ENCODE measurements around the gene CNNM2.
"Not testable (repeated sequence)": the region's sequence is repeated elsewhere in the genome, so short reads cannot be mapped to it uniquely, and the experiment has no call there.

The CNNM2 gene

DNA sequence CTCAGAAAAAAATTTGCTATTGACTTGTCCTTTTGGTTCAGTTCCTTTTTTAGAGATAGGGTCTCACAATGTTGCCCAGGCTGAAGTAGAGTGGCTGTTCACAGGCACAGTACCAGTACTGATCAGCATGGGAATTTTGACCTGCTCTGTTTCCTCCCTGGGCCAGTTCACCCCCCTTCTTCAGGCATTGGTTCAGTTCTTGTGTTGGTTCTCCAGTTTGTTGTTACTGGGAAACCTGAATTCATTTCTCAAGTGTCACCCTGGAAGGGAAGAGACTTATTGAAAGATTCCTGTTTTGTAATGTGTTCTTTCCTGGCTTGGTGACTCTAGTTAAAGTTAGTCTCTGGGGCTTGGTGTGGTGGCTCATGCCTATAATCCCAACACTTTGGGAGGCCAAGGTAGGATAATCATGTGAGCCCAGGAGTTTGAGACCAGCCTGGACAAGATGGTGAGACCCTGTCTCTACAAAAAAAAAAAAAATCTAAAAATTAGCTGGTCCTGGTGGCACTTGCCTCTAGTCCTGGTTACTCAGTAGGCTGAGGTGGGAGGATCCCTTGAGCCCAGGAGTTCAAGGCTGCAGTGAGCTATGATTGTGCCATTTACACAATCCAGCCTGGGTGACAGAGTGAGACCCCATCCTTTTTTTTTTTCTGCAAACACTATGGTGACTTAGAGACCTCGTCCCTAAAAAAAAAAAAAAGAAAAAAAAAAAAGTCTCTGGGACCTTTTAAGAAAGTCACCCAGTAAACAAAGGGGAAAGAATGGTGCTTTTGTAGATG lies 52.7 kb downstream of the CNNM2 start:
- no peak for DNase-seq

DNA sequence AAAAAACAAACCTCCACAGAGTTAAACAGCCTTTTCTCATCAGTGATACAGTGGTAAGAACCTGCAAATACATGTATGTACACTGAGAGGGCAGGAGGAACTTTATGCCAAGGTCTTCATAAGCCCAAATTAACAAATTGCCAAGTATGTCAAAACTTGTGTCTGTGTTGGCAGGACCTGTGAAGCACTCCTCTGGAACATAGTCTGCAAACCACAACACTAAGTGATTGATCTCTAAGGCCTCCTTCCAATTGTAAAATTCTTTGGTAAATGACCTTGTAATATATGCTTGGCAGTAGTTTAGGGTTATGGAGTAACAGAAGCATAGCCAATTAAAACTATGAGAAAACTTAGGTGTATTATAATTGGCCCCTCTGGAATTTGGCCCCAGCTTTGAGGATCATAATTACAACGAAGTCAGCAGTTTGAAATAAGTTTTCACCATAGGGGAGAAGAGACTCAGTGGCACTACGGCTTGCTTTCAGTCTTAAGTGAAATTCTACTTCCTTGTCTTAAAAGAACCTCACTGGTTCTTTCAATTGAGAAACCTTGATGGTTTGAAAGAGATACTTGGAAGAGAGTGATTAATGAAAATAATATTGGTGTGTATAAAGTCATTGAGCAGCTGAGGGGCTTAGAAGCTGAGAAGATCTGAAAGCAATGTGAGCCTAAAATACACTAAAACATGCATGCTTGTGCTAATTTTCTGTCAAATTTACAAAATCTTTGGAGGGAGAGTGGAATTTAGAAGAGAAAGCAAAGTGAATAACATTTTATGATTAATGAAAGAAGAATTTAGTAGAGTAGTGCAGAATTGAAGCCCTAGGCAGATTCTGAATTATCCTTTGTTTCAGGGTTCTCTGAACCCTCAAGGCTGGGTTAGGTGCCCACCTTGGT lies 57.6 kb downstream of the CNNM2 start:
- DNase-seq, result no peak

DNA sequence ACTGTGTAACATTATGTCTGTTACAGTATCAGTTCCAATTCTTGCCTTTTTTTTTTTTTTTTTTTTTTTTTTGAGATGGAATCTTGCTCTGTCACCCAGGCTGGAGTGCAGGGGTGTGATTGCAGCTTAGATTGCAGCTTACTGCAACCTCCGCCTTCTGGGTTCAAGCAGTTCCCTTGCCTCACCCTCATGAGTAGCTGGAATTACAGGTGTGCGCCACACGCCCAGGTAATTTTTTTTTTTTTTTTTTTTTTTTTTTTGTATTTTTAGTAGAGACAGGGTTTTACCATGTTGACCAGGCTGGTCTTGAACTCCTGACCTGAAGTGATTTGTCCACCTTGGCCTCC lies 58.3 kb downstream of the CNNM2 start:
- DNase-seq, result not testable (repeated sequence)

DNA sequence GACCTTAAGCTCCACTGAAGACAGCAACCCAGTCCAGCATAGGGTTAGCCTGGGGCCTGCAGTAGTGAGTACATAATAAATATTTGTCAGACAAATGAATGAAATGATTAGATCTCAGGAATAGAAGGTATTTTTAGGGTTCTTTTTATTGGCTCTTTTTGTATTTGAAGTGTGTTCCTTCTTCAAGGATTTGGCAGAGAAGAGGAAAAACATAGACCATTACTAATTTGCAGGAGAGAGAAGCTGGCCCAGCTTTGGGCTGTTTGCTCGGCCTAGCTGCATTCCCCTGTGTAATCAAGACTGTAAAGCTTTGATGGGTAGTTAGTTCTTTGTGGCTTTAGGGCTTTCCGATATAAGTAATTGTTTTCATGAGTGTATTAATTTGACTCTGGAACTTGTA lies 64.2 kb downstream of the CNNM2 start:
- DNase-seq, result no peak

DNA sequence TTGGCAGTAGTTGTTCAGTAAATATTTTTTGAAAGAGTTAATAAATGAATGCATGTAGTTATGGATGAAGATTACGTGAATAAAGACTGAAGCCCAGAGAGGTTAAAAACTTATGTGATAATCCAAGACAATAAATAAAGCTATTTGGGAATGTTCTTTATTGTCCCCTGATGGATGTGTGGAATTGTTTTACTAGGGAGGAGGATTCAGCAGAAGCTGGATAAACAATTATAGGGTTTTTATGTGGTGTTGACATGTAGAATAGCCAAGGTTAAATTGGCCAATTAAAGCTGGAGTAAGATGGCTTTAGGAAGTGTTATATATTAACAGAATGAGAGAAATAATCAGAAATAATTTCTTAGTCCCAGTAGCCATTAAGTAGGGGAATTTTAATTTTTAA lies 66.0 kb downstream of the CNNM2 start:
- DNase-seq, result no peak

DNA sequence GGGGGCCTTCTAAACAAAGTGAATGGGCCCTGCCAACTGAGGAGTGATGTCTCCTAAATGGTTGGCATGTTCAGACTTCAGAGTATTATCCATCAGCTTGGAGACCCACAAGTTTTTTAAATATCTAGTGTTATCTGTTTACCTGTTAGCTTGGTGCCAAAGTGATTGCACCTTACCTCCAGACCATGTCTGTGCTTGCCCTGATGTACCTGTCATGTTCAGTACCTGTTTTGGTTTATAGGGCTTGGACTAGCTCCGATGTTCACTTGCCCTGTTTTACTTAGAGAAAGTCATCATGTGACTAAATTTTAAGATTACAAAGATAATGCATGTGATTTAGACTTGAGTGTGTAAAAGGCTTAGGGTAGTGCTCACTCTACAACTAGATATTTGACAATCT lies 67.7 kb downstream of the CNNM2 start:
- no peak for DNase-seq

DNA sequence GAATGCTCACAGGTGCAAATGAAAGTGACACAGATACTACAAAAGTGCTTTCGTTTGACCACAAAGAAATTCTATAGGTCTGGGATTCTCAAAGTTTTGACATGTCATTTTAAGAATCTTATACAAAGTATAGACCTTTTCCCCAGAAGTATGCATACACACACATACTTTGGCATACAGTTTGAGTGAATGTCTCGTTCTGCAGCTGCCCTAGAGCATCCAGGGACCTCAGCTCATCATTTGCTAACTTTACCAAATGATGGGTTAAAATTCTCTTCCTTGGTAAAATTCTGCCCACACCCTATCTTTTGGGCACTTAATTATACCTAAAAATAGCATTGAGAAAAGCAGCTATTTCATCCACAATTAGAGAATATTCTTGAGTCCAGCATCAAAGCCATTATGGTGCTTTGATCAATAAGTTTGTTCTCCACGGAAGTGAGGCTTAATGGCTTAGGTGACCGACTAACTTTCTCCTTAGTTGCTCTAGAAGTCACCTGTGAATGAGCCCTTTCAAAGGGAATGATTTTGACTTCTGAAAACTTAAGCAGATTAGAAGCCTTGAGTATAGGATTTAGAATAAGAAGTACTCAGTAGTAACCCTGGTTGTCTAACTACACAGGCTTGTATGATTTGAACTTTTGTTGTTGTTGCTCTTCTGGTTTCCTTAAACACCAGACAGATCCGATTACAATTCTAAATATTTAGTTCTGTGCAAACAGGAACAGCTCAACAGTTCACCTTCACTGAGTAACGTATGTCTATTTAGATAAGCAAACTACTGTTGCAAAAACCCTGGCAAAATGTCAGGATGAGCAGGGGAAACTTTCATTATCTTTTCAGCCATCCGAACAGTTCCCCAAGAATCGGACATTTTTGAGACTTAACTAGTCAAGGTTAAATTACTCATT lies 70.6 kb downstream of the CNNM2 start:
- no peak for DNase-seq

DNA sequence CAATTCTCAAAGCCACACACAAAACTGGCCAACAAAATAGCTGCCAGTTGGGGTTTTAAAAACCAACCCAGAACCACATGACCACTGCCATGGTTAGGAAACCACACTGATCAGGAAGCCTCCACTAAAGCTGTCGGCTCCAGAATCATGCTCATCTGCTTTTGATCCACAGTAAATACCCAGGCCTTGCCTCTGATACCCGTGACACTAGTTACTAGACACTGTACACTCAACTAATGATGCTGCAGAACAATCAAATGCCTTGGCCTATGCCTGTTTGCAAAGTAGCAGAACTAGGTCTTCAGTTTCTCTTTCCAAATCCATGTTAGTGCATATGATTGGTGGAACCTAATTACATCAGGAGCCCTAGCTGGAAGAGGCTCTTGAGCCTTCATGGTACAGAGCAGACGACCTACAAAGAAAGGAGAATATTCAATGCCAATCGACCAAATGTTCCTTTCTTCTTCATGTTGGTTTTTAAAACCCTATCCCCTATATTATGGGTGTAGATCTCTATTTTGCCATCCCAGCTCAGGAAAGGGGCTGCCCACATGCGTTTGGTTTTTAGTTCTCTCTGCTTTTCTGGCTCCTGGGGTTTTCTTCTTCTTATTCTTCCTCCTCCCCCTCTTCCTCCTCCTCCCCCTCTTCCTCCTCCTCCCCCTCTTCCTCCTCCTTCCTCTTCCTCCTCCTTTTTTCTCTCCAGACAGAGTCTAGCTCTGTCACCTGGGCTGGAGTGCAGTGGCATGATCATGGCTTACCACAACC lies 76.6 kb downstream of the CNNM2 start:
- DNase-seq, result no peak

DNA sequence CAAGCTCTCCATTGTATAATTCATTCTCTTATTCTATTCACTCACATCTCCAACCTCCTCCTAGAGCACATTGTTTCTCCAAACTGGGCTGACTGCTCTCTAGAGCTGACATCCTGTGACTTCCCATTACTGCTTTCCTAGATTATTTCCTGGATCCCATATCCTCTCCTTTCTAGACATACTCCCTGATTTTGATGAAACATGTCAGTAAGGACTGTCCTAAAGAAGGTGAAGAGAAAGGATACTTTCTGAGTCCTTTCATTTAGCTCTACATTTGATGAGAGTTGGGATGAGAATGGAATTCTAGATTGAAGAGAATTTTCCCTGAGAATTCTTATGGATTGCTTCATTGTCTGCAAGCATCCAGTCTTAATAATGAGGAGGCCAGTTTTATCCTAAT lies 78.8 kb downstream of the CNNM2 start:
- no peak for DNase-seq

DNA sequence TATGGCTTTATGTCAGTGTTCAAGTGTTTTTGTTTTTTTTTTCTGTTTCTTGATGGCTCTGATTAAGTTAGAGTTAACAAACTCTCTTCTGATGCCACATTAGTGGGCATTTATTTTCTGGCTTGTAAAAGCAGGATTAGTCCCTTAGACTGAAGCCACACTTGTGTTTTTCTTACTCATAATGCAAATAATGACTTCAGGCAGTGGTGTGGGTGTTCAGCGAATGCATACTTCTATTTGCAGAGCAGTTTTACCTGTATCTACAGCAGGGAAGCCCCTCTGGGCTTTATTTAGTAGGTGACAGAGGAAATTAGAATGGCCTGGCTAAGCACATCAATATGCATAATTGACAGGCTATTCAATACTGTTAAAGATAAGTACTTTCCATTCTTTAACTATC lies 79.9 kb downstream of the CNNM2 start:
- DNase-seq, result no peak

DNA sequence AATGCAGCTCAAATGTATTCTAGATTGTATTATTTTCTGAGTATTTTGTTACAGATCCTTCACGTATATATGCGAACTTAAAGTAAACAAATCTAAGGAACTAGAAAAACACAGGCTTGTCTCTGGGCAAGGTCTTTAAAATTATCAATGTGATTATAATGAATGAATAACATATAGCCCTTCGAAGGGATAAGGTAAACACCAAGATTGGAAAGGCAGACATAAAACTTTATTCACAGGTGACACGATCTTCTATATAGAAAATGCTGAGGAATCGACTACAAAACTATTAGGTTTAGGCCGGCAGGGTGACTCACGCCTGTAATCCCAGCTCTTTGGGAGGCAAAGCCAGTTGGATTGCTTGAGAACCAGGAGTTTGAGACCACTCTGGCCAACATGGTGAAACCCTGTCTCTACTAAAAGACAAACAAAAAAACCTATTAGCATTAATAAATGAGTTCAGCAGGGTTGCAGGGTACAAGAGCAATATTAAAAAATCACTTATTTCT lies 80.4 kb downstream of the CNNM2 start:
- no peak for DNase-seq

DNA sequence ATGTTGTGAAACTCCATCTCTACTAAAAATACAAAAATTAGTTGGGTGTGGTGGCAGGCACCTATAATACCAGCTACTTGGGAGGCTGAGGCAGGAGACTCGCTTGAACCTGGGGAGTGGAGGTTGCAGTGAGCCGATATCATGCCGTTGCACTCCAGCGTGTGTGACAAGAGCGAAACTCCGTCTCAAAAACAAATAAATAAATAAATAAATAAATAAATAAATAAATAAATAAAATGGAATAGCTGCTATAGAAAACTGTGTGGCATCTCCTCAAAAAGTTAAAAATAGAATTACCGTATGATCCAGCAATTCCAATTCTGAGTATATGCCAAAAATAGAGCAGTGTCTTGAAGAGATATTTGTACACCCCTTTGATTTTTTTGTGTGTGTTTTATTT lies 82.0 kb downstream of the CNNM2 start:
- DNase-seq, result not testable (repeated sequence)

DNA sequence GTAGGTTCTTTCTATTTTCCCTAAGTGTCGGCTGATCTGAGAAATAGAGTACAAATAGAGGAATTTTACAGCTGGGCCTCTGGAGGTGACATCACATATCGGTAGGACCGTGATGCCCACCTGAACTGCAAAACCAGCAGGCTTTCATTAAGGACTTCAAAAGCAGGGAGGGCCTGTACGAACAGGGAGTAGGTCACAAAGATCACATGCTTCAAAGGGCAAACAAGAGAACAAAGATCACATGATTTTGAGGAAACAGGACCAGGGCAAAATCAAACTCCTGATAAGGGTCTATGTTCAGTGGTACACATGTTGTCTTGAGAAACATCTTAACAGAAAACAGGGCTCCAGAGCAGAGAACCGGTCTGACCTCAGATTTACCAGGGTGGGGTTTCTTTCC lies 88.9 kb downstream of the CNNM2 start:
- DNase-seq, result no peak

DNA sequence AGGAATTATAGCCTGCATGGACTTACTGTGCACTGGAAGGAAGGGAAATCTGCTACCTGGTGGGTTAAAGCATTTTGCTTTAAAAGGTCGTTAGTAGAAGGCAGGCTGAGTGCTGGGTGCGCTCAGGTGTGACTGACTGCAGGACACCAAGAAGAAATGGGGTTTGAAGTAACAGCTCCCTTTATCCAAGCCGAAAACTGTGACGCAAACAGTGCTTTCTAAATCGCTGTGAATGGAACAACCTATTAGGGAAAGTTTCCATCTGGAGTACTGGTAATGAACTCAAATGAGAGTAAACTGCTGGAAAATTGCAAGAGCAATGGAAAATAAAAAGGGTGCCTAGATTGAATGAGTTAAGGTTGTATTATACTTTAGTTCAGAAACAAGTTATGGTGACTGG lies 95.3 kb downstream of the CNNM2 start:
- no peak for DNase-seq

DNA sequence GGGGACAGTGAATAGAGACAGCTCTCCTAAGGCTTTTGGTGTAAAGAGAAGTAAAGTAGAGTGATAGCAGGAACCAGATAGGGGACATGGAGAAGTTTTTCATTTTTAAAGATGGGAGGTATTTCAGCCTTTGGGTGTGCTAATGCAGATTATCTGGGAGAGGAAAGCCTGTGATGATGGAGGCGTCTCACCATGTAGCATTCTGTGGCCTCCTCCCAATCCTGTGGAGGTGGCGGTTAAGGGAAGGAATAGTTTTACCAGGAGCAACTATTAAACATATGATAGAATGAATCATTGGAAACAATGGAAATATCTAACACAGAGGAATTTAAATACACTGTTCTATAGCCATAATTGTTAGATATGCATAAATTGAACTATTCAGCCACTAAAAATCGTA lies 101.3 kb downstream of the CNNM2 start:
- DNase-seq, result no peak

DNA sequence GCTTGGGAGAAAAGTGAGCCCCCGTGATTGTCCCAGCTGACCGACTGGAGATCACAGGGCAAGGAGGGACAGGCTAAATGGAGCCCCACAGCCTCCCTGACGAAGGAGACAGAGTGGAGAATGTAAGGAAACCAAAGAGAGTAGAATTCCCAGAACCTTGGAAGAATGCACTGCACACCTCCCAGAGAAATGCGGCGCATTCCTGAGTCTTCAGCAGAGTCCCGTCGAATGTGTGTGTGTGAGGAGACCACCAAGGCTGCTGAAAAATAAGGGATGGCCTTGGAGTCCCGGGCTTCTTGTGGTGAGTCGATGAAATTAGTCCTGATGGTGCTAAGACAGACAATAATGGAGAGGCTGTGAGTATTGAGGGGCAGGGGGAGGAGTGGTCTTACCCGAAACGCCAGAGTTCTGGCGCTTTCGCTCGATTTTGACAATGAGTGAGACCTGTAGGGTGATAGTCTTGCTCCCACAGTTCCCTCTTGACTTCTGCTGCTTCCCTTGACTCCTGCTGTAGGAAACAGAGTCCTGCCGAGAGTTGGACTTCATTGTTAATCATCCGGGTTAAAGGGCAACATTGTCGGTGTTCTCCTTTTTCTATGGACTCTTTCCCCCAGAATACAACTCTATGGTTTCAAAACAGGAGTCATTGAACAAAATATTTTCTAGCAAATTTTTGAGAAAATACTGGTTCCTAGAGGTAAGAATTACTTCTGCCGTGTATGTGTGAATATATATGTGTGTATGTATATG lies 103.2 kb downstream of the CNNM2 start:
- DNase-seq, result no peak

DNA sequence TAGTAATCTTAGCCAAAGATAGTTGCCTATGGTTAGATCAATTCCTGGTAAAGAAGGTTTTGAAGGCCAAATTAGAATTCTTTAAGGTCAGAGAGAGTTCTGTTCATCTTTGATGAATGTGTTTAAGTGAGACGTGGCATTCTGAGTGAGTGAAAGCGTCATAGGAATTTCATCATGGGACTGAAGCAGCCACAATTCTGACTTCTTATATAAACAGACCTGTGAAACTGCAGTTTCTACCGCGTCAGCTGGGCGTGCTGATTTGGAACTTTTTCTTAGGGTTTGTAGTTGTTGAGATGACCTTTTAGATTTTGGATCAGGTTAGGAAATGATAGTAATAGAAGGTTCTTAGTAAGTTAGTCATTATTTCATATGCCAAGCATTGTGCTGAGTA lies 103.8 kb downstream of the CNNM2 start:
- no peak for DNase-seq

DNA sequence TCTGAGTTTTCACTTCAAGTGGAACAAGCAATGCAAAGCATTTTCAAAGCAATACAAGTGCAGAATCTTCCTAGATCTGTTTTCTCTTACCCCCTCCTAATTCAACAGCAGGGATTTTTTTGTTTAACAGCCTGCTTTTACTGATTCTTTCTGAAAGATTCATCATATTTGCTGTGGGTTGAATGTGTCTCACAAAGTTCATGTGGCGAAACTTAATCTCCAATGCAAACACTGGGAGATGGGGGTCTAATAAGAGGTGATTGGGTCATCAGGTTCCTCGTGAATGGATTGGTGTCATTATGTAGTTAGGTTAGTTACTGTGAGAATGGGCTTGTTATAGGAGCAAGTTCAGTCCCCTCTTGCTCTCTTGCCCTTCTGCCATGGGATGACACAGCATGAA lies 107.6 kb downstream of the CNNM2 start:
- no peak for DNase-seq

DNA sequence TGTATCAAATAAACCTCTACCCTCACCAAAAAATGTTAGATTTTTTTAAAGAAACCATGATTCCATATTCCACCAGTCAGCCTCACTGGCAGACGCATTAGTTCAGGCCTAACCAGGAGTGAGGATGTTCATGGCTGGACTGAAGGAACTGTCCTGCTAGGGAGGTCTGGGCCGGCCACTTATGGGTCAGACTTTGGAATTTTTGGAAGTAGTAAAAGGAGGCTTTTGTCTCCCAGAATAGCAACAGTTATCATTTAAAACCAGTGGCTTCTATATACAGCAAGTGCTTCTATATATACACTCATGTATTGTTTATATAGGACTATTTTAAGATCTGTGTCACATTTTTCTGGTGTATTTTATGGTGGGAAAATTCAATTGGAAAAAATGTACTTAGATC lies 120.5 kb downstream of the CNNM2 start:
- no peak for DNase-seq

DNA sequence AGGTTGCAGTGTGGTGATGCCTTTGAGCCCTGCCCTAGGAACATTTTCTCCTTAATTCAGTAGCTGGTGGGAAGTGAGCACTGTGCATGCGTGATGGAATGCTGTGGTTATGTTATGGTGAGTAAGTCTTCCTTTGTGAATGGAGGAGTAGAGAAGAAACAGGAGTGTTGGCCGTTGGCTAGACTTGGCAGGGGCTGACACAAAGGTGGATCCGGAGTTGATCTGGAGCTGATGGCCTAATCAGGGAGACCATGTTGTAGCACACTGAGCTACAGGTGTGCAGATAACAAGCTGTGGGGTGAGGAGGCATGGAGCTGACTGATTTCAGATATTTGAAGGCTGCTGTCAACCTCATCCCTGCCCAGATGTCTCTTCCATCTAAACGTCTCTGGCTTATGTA lies 122.3 kb downstream of the CNNM2 start:
- DNase-seq, result no peak

DNA sequence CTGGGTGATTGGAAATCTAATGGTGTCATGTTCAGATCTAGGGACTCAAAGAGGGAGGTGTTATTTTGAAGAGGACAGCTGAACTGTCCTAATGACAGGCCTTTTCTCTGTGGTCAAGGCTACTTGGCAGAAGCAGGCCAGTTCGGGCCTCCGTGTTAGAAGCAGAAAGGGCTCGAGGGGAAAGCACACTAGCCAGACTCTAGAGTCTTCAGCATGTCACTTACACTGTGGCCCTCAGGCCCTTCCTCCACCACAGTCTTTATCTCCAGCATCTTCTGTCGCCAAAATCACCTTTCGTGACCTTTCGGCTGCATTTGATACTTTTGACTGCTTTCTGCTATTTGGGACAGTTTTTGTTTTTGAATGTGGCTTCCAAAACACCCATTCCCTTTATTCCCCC lies 123.3 kb downstream of the CNNM2 start:
- DNase-seq, result no peak

DNA sequence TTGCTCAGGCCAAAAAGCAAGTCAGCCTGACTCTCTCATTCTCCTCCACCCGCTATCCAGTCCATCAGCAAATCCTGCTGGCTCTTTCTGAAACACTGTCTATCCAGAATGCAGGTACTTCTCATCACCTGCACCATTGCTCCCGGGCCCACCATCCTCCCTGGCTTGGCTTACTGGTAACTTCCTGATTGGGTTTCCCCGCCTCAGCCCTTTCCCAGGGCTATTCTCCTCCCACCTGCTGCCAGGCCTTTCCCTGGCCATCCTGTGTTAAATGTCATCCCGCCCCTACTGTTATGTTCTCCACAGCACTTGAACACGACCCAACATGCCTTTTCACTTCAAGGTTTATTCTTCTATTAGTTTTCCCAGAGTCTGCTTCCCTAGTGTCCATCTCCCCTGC lies 124.0 kb downstream of the CNNM2 start:
- no peak for DNase-seq

Measured in CD4-positive, alpha-beta T cell treated with Interferon gamma for 1 hour (primary cell).